Cerebellar cortex (tissue), 1 donor: ENCODE measurements around the gene POGLUT3.

Experiments
- DNase-seq: peaks from one replicate; pipeline ENCODE4 v3.0.0-alpha.2; 2015; ENCODE audit warnings: low spot score

Gene POGLUT3, protein sequence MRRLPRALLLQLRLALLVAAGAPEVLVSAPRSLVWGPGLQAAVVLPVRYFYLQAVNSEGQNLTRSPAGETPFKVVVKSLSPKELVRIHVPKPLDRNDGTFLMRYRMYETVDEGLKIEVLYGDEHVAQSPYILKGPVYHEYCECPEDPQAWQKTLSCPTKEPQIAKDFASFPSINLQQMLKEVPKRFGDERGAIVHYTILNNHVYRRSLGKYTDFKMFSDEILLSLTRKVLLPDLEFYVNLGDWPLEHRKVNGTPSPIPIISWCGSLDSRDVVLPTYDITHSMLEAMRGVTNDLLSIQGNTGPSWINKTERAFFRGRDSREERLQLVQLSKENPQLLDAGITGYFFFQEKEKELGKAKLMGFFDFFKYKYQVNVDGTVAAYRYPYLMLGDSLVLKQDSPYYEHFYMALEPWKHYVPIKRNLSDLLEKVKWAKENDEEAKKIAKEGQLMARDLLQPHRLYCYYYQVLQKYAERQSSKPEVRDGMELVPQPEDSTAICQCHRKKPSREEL

DNA sequence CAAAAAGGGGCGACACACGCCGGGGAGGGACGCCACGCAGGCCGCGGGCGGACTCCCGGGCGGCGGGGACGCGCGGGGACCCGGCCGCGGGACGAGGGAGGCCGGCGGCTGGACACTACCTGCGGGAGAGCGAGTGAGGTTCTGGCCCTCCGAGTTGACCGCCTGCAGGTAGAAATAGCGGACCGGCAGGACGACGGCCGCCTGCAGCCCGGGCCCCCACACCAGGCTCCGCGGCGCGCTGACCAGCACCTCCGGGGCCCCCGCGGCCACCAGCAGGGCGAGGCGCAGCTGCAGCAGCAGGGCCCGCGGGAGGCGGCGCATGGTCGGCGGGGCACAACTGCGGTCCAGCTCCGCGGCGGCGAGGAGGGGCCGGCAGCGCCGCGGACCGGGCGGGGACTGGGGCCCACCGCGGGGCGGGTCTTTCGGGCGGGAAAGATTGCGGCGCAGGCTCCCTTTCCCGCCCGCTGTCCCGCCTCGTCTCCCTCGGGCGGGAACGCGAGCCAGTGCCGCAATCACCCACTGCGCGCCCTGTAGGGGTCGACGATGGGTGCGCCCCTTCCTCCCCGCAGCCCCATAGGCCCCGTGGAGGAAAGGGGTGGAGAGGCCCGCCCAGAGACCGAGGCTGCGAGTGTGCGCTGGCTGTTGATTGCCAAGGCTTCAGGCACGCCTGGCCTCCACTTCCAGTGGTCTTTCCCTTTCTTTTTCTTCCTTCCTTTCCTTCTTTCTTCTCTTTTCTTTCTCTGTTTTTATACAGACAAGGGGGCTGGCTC is at the start of gene POGLUT3:
POGLUT3 (minus strand) TSS at position 339 of the 770 bp plus-strand sequence; CDS start at position 321, 18 bp downstream.
- DNase-seq = peak; percentile 30

DNA sequence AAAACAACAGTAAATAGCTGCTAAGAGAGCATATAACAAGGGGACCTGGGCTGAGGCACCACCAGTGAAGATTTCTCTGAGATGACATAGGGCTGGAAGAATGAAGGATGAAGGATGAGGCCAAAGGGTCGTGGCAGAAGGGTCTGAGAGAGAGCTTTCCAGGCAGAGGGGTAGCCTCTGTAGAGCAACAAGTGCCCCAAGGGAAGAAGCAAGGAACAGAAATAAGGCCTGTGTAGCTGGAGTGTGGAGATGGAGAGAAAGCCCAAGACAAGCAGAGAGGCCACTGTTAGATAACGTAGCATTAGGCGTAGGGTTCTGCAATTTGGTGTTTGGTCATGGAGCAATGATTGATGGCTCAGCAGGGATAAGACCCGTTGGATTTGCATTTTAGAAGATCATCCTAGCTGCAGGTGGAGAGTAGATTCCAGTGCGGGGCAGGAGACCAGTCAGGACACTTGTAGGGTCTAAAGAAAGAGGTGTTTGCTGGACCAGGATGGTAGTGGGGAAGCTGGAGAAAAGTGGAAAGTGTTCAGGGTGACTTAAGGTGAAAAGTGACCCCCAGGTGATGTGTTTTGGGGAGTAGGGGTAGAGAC is 47.8 kb upstream of the POGLUT3 start:
- no peak for DNase-seq

DNA sequence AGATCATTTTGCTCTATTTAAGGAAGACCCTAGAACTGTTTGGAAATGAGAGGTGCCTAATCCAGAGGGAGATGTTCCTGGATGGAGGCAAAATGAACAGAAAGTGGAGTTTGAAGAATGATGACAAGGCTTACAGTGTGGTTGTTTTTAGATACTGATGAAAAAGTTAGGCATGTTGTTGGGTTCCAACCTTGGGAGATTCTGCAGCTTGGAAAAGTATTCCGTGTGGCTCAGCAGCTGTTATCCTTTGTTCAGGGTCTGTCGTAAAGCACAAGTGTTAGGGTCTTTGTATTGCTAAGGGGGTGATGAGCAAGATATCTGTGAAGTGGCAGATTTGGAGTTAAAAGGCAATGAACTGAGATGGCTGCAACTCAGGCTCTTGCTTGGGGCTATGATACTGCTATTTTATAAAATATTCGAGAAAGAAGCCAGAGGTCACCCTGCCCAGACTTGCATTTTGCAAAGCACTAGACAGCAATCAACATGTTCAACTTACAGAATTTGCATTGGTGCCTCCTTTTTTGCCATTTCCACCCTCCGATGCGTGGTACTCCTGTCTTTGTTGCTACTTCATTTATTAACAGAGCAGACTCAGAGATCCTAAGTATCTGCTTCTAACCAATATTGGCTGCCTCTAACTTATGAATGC is 45.3 kb upstream of the POGLUT3 start:
- no peak for DNase-seq

DNA sequence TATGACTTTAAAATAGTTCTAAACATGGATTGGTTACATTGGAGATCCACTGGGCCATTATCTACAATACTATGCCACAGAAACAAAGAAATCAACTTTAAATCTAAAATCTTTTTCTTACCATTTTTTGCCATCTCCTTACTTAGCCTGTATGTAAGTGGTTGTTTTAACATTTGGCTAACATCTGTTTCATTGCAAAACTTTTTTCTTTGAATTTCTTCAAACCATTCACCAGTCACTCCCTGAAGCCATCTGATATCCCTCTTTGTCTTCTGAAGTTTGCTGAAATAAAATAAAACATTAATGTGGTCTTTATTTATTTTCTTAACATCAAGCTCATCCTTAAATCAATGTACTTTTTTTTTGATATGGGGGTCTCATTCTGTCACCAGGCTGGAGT is 43.3 kb upstream of the POGLUT3 start:
- DNase-seq = no peak

DNA sequence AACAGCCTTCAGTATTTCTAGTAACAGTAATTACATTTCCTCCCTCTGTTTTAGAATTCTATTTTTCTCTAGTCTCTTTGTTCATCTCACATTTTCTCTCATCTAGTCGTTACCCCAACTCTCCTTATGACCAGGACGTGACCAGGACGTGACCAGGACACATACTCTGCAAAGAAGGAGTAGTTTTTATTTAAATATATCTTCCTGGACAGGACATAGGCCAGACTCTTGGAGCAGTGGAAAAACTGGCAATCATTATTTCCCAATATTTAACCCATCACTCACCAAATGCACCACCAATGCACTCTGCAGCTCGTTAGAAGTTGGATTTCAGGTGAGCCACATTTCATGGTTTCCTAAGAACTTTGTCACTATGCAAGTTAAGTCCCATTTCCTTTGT is 40.3 kb upstream of the POGLUT3 start:
- no peak for DNase-seq

DNA sequence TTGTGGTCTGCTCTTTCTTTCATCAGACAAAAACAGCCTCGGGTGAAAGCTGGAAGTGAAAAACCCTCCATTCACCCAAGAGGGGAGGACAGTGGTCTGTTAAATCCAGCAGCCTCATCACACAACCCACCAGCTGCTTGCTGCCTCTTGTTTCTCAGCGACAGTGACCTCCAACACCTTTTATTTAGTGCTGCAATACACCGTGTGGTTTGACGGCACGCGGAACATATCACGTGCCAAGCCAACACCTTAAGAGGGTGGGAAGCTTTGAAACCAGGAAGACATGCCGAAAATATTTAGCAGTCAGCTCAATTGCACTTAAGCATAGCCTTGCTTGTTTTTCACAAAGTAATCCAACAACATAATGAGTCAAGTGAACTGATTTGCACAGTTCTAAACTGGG is 39.8 kb upstream of the POGLUT3 start:
- no peak for DNase-seq

DNA sequence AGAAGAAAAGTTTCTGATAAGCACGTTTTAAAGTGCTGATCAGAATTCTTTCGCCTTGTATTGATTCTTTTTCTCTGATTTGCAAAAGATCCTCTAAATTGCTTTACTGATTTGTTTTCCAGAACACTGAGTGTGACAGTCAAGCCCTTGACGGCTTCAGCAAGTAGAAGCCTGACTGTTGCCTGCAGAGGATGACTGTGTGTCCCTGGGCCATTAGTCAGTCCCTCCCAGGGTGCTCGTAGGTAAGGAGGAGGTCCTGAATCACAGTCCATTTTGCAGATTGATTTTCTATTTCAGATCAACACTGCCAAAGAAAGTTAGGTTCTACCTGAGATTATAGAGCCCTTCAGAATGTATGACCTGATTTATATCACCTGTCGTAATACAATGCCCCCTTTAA is 38.6 kb upstream of the POGLUT3 start:
- DNase-seq = no peak

DNA sequence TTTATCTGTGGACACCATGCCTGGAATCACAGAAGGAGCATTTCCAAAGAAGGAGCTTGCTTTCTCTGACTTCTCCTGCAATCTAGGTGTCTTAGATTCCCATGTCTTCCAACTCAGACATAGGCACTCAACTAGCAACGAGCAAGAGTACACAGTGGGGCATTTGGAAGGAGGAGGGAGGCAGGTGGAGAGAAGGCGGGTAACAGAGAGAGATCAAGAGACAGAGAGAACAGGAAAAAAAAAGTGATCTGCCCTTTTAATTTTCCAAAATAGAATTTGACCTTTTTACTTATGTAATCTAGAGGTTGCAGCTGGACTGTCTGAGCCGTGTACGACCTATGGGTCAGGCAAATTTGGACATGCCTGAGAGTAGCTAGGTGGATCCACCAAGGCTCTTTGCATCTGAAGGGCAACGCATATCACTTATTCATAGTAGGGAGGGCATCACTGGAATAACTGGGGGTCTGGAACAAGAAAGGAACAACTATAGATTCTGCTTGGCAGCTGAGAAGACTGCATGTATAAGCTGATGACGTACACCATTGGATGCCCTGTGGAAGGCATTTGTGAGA is 37.3 kb upstream of the POGLUT3 start:
- DNase-seq = no peak

DNA sequence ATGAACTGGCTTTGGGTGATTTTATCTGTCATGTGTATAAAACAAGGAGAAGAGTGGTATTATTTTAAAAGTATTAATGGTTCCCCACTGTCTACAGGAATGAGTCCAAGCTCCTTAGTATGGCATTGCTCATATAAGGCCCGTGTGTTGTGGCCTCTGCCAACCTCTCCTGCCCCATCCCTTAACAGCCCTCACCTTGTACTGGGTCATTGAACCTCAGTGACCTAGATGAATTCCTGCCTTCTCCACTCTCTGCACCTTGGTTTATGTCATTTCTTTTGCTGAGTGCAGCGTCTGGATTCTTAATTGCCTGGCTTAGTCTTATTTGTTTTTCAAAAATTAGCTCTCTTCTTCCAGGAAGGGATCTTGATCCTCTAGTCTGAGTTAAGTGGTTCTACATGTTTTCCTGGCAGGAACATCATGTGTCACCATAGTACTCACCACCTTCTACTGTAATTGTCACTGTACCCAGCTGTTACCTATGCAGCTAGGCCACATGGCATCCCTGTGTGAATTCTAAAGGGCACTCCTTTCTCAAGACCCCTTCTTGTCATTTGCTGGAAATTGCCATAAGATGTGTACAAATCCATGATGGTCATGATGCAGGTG is 36.2 kb upstream of the POGLUT3 start:
- DNase-seq = no peak

DNA sequence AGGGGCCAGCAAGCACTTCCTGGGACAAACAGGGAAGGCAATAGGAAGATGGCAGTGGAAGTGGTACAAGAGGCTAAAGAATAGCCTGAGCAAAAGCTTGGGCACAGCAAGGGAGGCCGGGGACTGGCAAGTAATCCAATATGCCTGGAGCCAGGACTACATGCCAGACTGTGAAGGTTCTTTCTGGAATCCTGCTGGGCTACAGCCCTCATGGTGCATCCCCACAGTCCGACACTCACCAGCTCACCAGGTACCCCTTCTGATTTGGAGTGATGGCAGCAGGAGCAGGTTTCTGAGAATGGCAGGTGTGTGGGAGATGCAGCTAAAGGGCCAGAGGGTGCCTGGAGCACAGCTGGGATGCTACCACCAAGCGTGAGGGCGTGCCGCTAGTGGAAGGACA is 32.2 kb upstream of the POGLUT3 start:
- DNase-seq = peak; percentile 77

DNA sequence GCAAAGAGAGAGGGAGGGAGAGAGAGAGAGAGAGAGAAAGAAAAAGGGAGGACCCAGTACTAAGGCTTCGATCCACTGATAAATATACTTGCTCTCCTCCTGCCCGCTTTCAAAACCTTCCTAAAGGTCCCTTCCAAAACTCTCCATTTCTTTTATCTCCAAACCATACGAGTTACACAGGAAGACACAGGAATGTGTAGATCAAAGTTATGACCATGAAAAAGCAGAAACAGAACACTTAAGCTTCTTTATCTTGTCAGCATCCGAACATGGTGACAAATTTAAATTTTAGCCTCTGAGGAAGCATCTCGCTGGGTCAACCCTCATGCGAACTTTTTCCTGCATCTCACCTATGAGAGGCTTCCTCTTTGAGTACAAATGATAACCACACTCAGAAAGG is 29.2 kb upstream of the POGLUT3 start:
- DNase-seq = no peak

DNA sequence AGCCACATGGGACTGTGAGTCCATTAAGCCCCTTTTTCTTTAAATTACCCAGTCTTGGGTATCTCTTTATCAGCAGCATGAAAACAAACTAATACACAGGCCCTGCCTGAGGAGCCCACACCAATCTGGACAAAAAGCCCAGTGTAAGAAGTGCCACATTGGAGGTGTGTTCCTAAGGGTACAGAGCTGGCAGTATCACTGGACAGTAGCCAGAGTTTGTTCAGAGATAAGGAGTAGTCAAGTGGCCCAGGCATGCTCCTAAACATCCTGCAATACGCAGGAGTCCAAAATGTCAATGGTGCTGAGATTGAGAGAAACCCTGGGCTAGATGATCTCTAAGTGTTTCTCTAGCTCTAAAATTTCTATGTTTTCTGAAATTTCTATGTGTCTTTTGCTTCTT is 27.0 kb upstream of the POGLUT3 start:
- DNase-seq = no peak

DNA sequence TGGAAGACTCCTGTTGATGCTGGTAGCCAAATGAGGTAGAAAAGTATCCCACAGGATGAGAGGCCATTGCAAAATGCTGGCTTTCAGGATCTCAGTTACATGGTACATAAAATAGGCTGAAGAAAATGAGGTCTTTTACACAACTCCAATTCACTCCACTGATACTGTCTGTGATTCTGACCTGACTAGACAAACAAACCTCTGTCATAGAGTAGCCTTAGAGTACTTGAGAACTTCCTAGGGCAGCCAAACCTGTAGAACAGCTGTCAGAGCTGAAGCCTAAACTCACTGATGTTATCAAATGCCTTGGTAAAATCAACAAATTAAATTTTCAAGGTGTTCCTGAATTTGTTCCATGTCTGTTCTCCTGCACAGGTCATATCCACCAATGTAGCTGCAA is 26.2 kb upstream of the POGLUT3 start:
- DNase-seq = no peak

DNA sequence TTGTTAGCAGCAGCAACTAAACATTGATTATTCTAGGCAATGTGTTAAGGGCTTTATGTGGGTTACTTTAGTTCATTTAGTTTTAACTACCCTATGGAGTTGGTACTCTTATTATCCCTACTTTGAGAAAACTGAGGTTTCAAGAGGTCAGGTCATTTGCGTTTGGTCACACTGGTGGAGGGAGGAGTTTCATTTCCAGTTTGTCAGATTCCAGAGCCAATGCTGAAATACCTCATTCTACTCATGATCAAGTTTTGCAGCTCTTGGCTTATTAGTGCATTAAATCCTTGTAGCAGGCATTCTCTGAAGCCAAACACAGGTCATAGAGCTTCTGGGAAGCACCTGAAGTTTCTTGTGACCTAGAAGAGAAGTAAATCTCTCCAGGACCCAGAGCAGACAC is 24.1 kb upstream of the POGLUT3 start:
- no peak for DNase-seq

DNA sequence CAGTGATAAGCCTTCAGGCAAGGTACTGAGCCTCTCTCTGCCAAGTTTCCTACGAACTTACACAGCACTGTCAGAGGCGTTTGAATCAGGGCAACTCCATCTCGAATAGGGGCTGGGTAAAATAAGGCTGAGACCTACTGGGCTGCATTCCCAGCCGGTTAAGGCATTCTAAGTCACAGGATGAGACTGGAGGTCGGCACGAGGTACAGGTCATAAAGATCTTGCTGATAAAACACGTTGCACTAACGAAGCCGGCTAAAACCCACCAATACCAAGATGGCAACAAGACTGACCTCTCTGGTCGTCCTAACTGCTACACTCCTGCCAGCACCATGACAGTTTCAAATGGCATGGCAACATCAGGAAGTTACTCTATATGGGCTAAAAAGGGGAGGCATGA is 20.4 kb upstream of the POGLUT3 start:
- DNase-seq = no peak

DNA sequence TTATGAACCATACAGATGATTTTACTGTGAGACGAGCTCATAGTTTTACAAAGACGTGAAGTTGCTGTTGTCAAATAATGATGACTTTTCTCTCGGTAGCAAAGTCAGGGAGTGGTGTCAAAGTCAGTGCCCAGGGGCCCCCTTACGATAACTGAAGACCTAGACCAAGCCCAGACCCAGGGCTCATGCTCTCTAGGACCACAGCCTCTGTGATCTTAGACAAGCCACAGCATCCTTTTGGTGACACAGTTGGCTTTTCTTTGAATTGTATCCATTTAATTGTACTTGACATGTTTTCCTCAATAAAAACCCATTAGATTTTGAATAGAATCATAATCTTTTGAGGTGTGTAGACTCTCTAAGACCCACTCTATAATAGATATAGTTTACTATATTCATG is 17.9 kb upstream of the POGLUT3 start:
- DNase-seq = no peak

DNA sequence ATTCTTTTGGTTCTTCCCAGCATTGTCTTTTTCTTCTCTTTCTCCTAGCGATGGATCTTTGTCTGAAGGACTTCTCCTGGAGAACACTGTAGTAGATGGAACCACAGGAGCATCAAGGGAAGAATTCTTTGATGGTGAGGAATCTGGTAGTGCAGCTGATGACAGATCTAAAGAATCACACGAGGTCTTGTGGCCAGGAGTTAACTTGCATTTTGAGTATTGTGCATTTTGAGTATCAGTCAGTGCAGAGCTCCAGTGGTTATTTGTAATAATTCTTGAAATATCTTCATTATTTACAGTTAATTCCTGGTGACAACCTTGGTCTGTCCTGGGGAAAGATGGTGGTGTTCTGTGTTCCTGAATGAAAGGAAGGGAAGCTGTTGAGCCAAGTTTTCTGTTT is 14.5 kb upstream of the POGLUT3 start:
- no peak for DNase-seq

DNA sequence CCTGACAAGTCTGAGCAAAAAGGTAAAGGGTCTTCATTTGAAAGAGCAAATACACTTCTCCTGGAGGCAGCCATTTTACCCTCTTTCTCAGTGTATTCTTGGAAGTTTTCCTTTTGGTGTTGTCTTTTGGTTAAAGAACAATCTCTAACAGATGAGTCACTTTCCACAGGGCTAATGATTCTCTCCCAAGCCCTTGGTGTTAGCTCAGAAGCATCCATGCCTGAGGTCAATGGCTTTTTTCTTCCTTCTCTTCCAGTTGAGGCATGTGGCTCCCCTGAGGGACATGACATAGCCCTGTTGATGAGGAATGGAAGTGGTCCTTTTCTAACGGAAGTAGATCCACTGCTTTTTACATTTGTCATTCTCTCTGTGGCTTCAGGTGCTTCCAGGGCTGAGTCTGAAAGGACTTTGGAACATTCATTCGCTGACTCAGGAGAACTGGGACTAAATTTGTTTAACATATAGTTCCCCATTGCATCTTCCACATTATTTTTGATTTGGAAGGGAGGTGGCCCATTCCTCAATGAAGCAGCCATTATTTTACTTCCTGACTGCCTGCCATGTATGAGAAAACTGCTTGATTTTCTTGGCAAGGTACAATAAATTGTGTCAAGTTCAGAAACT is 13.8 kb upstream of the POGLUT3 start:
- DNase-seq = no peak

DNA sequence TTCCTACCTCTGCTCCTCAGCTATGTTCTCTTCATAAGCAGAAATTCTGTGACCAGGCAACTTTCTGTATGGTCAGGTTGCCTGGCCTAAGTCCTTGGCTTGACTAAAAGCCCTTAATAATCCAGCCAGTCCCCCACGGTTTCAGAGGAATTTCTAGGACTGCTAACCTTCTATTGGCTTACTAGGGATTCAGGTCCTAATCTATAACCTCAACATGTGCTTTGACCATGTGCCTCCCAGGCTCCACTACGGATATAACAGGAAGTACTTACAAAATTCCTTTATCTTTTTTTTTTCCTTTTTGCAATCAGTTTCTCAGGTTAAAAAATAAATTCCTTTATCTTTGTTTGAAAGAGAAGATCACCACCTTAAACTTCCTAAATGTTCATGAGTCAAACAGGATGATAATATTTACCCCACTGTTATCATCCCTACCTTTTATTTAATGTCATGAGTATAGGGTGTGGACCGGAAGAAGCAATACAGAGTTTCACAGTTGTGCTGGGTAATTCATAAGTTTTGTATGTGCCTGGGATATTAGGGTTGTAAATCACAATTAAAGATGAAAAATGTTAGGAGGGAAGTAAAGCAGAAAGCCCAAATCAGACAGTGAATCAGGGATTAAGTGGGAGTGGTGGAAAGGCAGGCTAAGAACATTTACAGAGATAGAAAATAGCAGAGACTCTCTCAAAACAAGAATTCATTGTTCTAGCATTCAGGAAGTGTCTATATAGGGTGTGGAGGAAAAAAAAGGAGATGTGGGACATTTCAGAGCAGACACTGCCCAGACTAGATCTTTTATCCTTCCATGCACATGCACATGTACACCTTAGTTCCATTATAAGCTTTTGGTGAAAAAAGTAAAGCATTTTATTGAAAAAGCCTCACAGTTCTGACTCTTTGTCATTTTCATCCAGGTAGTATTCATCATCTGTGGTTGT is 10.7 kb upstream of the POGLUT3 start:
- no peak for DNase-seq

DNA sequence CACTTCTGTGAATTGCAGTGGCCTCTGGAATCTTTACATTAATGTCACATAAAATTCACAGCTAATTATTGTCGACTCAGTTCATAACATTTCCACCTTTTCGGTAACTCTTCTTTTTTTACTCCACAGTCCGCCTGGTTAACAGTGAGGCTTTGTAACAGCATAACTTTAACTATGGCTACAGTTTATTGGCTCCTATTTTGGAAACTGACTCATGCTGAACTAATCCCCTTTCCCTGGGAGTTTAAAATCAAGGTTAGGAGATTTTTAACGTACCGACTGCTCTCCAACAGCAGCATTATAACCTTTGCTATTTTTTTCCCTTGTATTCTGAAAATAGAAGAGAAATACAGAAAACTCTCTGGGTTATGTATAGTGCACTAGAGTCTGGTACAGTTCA is 3.2 kb upstream of the POGLUT3 start:
- DNase-seq = no peak
